ENCODE results near the gene SBNO2. TPM values are rescaled to one million over a fixed set of nuclear protein-coding genes. Genes with fewer than 3 reads are reported as not detected.

SBNO2 gene
- total and polyA plus RNA-seq, 4 donors, result 2.2 to 25.0 (median 15.0) TPM

DNA sequence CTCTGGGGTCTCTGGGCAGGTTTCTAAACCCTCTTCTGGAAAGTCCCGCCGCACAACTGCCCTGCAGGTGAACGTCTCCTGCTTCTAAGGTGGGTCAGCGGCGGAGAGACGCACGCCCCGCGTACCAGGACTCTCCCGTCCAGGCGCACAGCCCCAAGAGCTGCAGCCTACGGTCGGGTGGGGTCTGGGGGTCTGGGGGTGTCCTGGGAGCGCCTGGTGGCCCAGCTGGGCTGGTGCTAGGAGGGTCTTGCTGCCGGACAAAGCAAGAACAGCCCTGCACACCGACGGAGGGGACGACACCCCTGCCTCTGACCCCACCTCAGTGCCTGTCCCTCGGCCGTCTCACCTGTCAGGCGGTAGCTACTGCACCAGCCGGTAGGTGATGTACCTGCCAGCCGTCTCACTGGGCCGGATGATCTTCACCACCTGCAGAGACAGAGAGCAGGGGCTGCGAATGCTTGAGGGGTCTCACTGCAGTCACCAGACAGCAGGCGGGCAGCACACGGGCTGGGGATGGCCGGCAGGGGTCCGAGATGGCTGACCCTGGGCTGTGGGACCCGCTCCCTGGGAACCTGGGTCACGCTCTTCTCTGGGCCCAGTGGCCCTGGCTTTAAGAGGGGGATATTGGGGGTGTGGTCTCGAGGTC is 84.8 kb downstream of the SBNO2 start:
- 93% methylated on average over 32 of the region's 32 CpGs for WGBS
- Histone ChIP-seq H3K9ac (ENCODE audit: low read depth in 1 of 2, low read length in 2 of 2) (no peak overlapping the region), H3K9me3 (ENCODE audit: control insufficient read depth in 4 of 4, low read length in 3 of 4) (no peaks in the 10 kb centered on the region), H3K36me3 (ENCODE audit: control insufficient read depth in 4 of 4, insufficient read depth in 3 of 4, low read depth in 1 of 4, low read length in 3 of 4) (peaks cover 9 to 27% (median 23%) of the 10 kb centered on the region in 4 donors), H3K27ac (ENCODE audit: low read depth in 1 of 2, low read length in 2 of 2) (no peak overlapping the region), H3K4me3 (ENCODE audit: low read depth in 1 of 3, low read length in 3 of 3) (no peak overlapping the region), H3K4me1 (ENCODE audit: control insufficient read depth in 4 of 4, insufficient read depth in 4 of 4, low read length in 3 of 4) (peaks cover 3 to 29% (median 14%) of the 10 kb centered on the region in 4 donors), H3K27me3 (ENCODE audit: control insufficient read depth in 4 of 4, insufficient read depth in 4 of 4, low read length in 3 of 4) (no peaks in the 10 kb centered on the region)
- no peak for DNase-seq (ENCODE audit: low spot score)
- TF ChIP-seq, protein P1, sequence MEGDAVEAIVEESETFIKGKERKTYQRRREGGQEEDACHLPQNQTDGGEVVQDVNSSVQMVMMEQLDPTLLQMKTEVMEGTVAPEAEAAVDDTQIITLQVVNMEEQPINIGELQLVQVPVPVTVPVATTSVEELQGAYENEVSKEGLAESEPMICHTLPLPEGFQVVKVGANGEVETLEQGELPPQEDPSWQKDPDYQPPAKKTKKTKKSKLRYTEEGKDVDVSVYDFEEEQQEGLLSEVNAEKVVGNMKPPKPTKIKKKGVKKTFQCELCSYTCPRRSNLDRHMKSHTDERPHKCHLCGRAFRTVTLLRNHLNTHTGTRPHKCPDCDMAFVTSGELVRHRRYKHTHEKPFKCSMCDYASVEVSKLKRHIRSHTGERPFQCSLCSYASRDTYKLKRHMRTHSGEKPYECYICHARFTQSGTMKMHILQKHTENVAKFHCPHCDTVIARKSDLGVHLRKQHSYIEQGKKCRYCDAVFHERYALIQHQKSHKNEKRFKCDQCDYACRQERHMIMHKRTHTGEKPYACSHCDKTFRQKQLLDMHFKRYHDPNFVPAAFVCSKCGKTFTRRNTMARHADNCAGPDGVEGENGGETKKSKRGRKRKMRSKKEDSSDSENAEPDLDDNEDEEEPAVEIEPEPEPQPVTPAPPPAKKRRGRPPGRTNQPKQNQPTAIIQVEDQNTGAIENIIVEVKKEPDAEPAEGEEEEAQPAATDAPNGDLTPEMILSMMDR (IDR thresholded peaks at IDR 0.05; ENCODE audit: low read depth, low read length, missing input control), result no peak
- TF ChIP-seq, protein P2, sequence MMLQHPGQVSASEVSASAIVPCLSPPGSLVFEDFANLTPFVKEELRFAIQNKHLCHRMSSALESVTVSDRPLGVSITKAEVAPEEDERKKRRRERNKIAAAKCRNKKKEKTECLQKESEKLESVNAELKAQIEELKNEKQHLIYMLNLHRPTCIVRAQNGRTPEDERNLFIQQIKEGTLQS (IDR thresholded peaks at IDR 0.05), result no peak
- TF ChIP-seq YY1 (IDR thresholded peaks at IDR 0.05) (no peak), TAF1 (conservative IDR thresholded peaks at IDR 0.05) (no peak), GABPA (IDR thresholded peaks at IDR 0.05 in 1 of 2, conservative IDR thresholded peaks at IDR 0.05 in 1 of 2) (no peak), RXRA (IDR thresholded peaks at IDR 0.05) (no peak), FOXA1 (IDR thresholded peaks at IDR 0.05) (no peak), HNF4A (conservative IDR thresholded peaks at IDR 0.05) (no peak), FOXA2 (IDR thresholded peaks at IDR 0.05) (no peak), HNF4G (IDR thresholded peaks at IDR 0.05) (no peak), RAD21 (IDR thresholded peaks at IDR 0.05) (no peak), EGR1 (IDR thresholded peaks at IDR 0.05; ENCODE audit: low read depth in 2 of 2) (no peak), NR2F2 (IDR thresholded peaks at IDR 0.05) (no peak), JUND (IDR thresholded peaks at IDR 0.05) (no peak), SP1 (IDR thresholded peaks at IDR 0.05) (no peak)
- TF ChIP-seq, protein P3, sequence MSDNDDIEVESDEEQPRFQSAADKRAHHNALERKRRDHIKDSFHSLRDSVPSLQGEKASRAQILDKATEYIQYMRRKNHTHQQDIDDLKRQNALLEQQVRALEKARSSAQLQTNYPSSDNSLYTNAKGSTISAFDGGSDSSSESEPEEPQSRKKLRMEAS (IDR thresholded peaks at IDR 0.05), result no peak
- TF ChIP-seq, protein P4, sequence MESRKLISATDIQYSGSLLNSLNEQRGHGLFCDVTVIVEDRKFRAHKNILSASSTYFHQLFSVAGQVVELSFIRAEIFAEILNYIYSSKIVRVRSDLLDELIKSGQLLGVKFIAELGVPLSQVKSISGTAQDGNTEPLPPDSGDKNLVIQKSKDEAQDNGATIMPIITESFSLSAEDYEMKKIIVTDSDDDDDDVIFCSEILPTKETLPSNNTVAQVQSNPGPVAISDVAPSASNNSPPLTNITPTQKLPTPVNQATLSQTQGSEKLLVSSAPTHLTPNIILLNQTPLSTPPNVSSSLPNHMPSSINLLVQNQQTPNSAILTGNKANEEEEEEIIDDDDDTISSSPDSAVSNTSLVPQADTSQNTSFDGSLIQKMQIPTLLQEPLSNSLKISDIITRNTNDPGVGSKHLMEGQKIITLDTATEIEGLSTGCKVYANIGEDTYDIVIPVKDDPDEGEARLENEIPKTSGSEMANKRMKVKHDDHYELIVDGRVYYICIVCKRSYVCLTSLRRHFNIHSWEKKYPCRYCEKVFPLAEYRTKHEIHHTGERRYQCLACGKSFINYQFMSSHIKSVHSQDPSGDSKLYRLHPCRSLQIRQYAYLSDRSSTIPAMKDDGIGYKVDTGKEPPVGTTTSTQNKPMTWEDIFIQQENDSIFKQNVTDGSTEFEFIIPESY (IDR thresholded peaks at IDR 0.05), result no peak

DNA sequence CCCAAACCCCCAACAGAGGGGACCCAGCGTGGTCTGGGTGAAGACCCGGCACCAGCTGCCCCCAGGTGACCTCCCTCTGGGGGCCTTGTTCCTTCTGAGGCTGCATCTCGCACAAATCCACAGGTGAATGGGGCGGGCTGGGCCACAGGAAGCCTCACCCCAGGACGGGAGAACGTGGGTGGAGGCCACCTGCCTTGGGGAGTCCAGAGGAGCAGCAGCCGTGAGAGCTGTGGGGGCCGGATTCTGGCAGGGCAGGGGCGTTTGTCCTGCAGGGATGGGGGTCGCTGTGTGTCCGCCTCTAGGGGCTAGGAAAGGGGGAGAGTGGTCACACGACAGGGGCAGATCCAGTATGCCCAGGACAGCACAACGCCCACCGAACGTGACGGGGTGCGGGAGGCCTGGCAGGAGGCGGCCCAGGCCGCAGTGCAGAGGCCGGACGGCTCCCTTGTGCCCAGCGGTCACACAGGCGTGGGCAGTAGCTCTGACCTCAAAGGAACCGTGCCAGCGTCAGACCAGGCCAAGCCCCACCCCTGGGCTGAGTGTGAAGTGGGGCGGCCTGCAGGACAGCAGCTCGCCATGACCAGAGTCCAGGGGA is 85.6 kb downstream of the SBNO2 start:
- 77% methylated on average over 27 of the region's 27 CpGs for WGBS
- peaks cover 3 to 21% (median 7%) of the 10 kb centered on the region in 4 donors for H3K4me1 ChIP-seq (ENCODE audit: control insufficient read depth in 4 of 4, insufficient read depth in 4 of 4, low read length in 3 of 4)
- no peak for DNase-seq (ENCODE audit: low spot score)
- H3K4me3 ChIP-seq (ENCODE audit: low read depth in 1 of 3, low read length in 3 of 3), result no peak overlapping the region
- H3K36me3 ChIP-seq (ENCODE audit: control insufficient read depth in 4 of 4, insufficient read depth in 3 of 4, low read depth in 1 of 4, low read length in 3 of 4), result peaks cover 9 to 27% (median 23%) of the 10 kb centered on the region in 4 donors
- peak overlapping the region; percentile 20 to 55 for H3K27ac ChIP-seq (ENCODE audit: low read depth in 1 of 2, low read length in 2 of 2)
- no peak overlapping the region for H3K9ac ChIP-seq (ENCODE audit: low read depth in 1 of 2, low read length in 2 of 2)
- no peaks in the 10 kb centered on the region for H3K27me3 ChIP-seq (ENCODE audit: control insufficient read depth in 4 of 4, insufficient read depth in 4 of 4, low read length in 3 of 4)
- H3K9me3 ChIP-seq (ENCODE audit: control insufficient read depth in 4 of 4, low read length in 3 of 4), result no peaks in the 10 kb centered on the region
- TF ChIP-seq FOXA1 (IDR thresholded peaks at IDR 0.05), result no peak
- TF ChIP-seq SP1 (IDR thresholded peaks at IDR 0.05), result no peak
- TF ChIP-seq, protein P3 (IDR thresholded peaks at IDR 0.05), result no peak
- TF ChIP-seq RAD21 (IDR thresholded peaks at IDR 0.05), result no peak
- no peak for TF ChIP-seq GABPA (IDR thresholded peaks at IDR 0.05 in 1 of 2, conservative IDR thresholded peaks at IDR 0.05 in 1 of 2)
- TF ChIP-seq YY1 (IDR thresholded peaks at IDR 0.05), result no peak
- TF ChIP-seq, protein P5, sequence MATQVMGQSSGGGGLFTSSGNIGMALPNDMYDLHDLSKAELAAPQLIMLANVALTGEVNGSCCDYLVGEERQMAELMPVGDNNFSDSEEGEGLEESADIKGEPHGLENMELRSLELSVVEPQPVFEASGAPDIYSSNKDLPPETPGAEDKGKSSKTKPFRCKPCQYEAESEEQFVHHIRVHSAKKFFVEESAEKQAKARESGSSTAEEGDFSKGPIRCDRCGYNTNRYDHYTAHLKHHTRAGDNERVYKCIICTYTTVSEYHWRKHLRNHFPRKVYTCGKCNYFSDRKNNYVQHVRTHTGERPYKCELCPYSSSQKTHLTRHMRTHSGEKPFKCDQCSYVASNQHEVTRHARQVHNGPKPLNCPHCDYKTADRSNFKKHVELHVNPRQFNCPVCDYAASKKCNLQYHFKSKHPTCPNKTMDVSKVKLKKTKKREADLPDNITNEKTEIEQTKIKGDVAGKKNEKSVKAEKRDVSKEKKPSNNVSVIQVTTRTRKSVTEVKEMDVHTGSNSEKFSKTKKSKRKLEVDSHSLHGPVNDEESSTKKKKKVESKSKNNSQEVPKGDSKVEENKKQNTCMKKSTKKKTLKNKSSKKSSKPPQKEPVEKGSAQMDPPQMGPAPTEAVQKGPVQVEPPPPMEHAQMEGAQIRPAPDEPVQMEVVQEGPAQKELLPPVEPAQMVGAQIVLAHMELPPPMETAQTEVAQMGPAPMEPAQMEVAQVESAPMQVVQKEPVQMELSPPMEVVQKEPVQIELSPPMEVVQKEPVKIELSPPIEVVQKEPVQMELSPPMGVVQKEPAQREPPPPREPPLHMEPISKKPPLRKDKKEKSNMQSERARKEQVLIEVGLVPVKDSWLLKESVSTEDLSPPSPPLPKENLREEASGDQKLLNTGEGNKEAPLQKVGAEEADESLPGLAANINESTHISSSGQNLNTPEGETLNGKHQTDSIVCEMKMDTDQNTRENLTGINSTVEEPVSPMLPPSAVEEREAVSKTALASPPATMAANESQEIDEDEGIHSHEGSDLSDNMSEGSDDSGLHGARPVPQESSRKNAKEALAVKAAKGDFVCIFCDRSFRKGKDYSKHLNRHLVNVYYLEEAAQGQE (IDR thresholded peaks at IDR 0.05), result no peak
- TF ChIP-seq, protein P1 (IDR thresholded peaks at IDR 0.05; ENCODE audit: low read depth, low read length, missing input control), result no peak
- no peak for TF ChIP-seq FOXA2 (IDR thresholded peaks at IDR 0.05)

Measured in liver (tissue), 9 donors.